KMS-11 (cell line): ENCODE data around the gene LTB4R2.

Experiments
- H2AFZ ChIP-seq: fragments of 200-600 bp; sonication (generic); 2 replicates; pipeline ENCODE4 v1.6.1; 2016; ENCODE audit warnings: antibody characterized with exemption, mixed run types, low read depth
- H3K27ac ChIP-seq: fragments of 200-600 bp; sonication (generic); 2 replicates; pipeline ENCODE4 v1.6.1; 2016; ENCODE audit warnings: mild to moderate bottlenecking, mixed run types
- H3K27me3 ChIP-seq: fragments of 200-600 bp; sonication (generic); 2 replicates; pipeline ENCODE4 v1.6.1; 2017; ENCODE audit warnings: mild to moderate bottlenecking, low read depth, mixed run types, moderate library complexity; ENCODE audit not compliant: insufficient read depth
- H3K36me3 ChIP-seq: fragments of 200-600 bp; sonication (generic); 2 replicates; pipeline ENCODE4 v1.6.1; 2017; ENCODE audit warnings: mild to moderate bottlenecking, mixed run types; ENCODE audit not compliant: insufficient read depth
- H3K4me1 ChIP-seq: fragments of 200-600 bp; sonication (generic); 2 replicates; pipeline ENCODE4 v1.6.1; 2016; ENCODE audit warnings: mild to moderate bottlenecking, low read depth, mixed run types; ENCODE audit not compliant: poor library complexity, severe bottlenecking
- H3K4me2 ChIP-seq: fragments of 200-600 bp; sonication (generic); 2 replicates; pipeline ENCODE4 v1.7.0; 2016; ENCODE audit warnings: mild to moderate bottlenecking, mixed run types
- H3K4me3 ChIP-seq: fragments of 200-600 bp; sonication (generic); IDR thresholded peaks from 2 replicates; pipeline ENCODE4 v1.6.1; 2017; ENCODE audit warnings: low read depth, low read length, mixed read lengths; ENCODE audit not compliant: insufficient read depth
- H3K79me2 ChIP-seq: fragments of 200-600 bp; sonication (generic); 2 replicates; pipeline ENCODE4 v1.6.1; 2016; ENCODE audit warnings: low read depth, mixed run types; ENCODE audit not compliant: insufficient read depth
- H3K9ac ChIP-seq: fragments of 200-600 bp; sonication (generic); 2 replicates; pipeline ENCODE4 v1.6.1; 2016; ENCODE audit warnings: mild to moderate bottlenecking, mixed run types
- H4K20me1 ChIP-seq: fragments of 200-600 bp; sonication (generic); 2 replicates; pipeline ENCODE4 v1.6.1; 2016; ENCODE audit warnings: mild to moderate bottlenecking, mixed run types; ENCODE audit not compliant: insufficient read depth
- CTCF ChIP-seq: fragments of 200-600 bp; sonication (generic); conservative IDR thresholded peaks from 2 replicates; pipeline ENCODE4 v1.6.1; 2017; ENCODE audit warnings: low read depth, mild to moderate bottlenecking, antibody characterized with exemption, low read length, moderate library complexity, mixed read lengths

Gene LTB4R2

GRCh38 chr14:24309538-24310264 lies at the start of gene LTB4R2:
TSS of gene LTB4R2 (plus strand) at chr14:24310140. CDS start at chr14:24310665, 525 bp downstream.
- H3K9ac ChIP-seq = peak within 1 kb of the TSS; percentile 77

GRCh38 chr14:24260780-24261157 lies 49.2 kb upstream of the LTB4R2 start:
- H3K79me2 ChIP-seq = no peaks in the 10 kb centered on the region
- H3K27me3 ChIP-seq = no peaks in the 10 kb centered on the region
- no peak overlapping the region for H3K4me3 ChIP-seq
- no peak overlapping the region for H3K9ac ChIP-seq
- no peaks in the 10 kb centered on the region for H4K20me1 ChIP-seq
- H3K27ac ChIP-seq = no peak overlapping the region
- TF ChIP-seq CTCF = no peak
- no peak overlapping the region for H3K4me2 ChIP-seq
- no peaks in the 10 kb centered on the region for H3K36me3 ChIP-seq
- no peaks in the 10 kb centered on the region for H3K4me1 ChIP-seq
- H2AFZ ChIP-seq = no peak overlapping the region

More at GRCh38 chr14:24309538-24310264, at the start of gene LTB4R2:
- H3K4me1 ChIP-seq = peaks cover 37% of the 10 kb centered on the region
- H3K27ac ChIP-seq = peak within 1 kb of the TSS; percentile 80
- H3K27me3 ChIP-seq = no peaks in the 10 kb centered on the region
- H3K4me2 ChIP-seq = peak within 1 kb of the TSS; percentile 66
- H4K20me1 ChIP-seq = no peaks in the 10 kb centered on the region
- H3K79me2 ChIP-seq = peaks cover 9% of the 10 kb centered on the region; the same call in 1 of the 2 replicates
- peak within 1 kb of the TSS; percentile 34 for H2AFZ ChIP-seq
- no peaks in the 10 kb centered on the region for H3K36me3 ChIP-seq
- no peak for TF ChIP-seq CTCF
- no peak within 1 kb of the TSS for H3K4me3 ChIP-seq

- Histone ChIP-seq H3K27ac (no peak overlapping the region), H3K36me3 (no peaks in the 10 kb centered on the region), H3K4me3 (no peak overlapping the region), H3K27me3 (no peaks in the 10 kb centered on the region), H3K9ac (no peak overlapping the region), H3K79me2 (no peaks in the 10 kb centered on the region), H2AFZ (no peak overlapping the region), H3K4me1 (no peaks in the 10 kb centered on the region), H3K4me2 (no peak overlapping the region), H4K20me1 (no peaks in the 10 kb centered on the region)
- TF ChIP-seq CTCF = no peak
Observed at GRCh38 chr14:24261256-24261968, 48.5 kb upstream of the LTB4R2 start.

GRCh38 chr14:24261969-24262327 lies 48.0 kb upstream of the LTB4R2 start:
- Histone ChIP-seq H3K27me3 (no peaks in the 10 kb centered on the region), H4K20me1 (no peaks in the 10 kb centered on the region), H3K4me2 (no peak overlapping the region), H2AFZ (no peak overlapping the region), H3K79me2 (no peaks in the 10 kb centered on the region), H3K4me1 (no peaks in the 10 kb centered on the region), H3K27ac (no peak overlapping the region), H3K4me3 (no peak overlapping the region), H3K9ac (no peak overlapping the region), H3K36me3 (no peaks in the 10 kb centered on the region)
- TF ChIP-seq CTCF = no peak
